ENCODE results near the gene VWC2. TPM values are rescaled to one million over a fixed set of nuclear protein-coding genes. Genes with fewer than 3 reads are reported as not detected.

Gene VWC2
- total and polyA plus RNA-seq, 2 of the 4 experiments (the other 2 are of a cell fraction): not detected

- intact Hi-C loops (cut with micrococcal nuclease) (no loop called here), dilution Hi-C loops (cut with HindIII; ENCODE audit: low sequenced_read_pairs, unreplicated experiment) (no loop called here), in situ Hi-C loops (cut with MboI; ENCODE audit: low sequenced_read_pairs) (no loop called here)
- Histone ChIP-seq H2BK120ac (ENCODE audit: low read depth, low read length) (no peak overlapping the region), H2AK9ac (replicated peaks; ENCODE audit: low read depth, low read length, poor library complexity) (no peak overlapping the region), H4K20me1 (ENCODE audit: insufficient read depth, low read length) (no peaks in the 10 kb centered on the region), H3K4me1 (ENCODE audit: control insufficient read depth, insufficient read depth, low read length) (no peaks in the 10 kb centered on the region), H3K56ac (ENCODE audit: extremely low read depth, insufficient read depth, low read length) (no peak overlapping the region), H4K91ac (ENCODE audit: insufficient read depth, low read depth, low read length) (no peak overlapping the region), H3K9ac (ENCODE audit: low read depth, low read length) (no peak overlapping the region), H3K27me3 (ENCODE audit: control insufficient read depth, insufficient read depth, low read length) (no peaks in the 10 kb centered on the region), H3K14ac (replicated peaks; ENCODE audit: low read depth, low read length) (no peak overlapping the region), H2BK20ac (ENCODE audit: low read depth, low read length) (no peak overlapping the region), H3K4me2 (ENCODE audit: low read depth, low read length) (no peak overlapping the region), H3K4me3 (ENCODE audit: insufficient read depth, low read depth, low read length) (no peak overlapping the region), H3K18ac (ENCODE audit: low read depth, low read length) (no peak overlapping the region), H2AFZ (replicated peaks; ENCODE audit: low read length, poor library complexity) (no peak overlapping the region), H2AK5ac (ENCODE audit: low read depth, low read length) (no peak overlapping the region), H2BK15ac (ENCODE audit: low read depth, low read length) (no peak overlapping the region), H4K5ac (ENCODE audit: low read depth, low read length) (no peak overlapping the region), H4K8ac (ENCODE audit: low read depth in 2 of 2, low read length in 2 of 2) (no peak overlapping the region), H3K79me1 (ENCODE audit: low read depth in 1 of 2, low read length in 2 of 2) (no peaks in the 10 kb centered on the region), H3K9me3 (ENCODE audit: control insufficient read depth, insufficient read depth, low read length) (peaks cover 6% of the 10 kb centered on the region; the same call in 1 of the 2 replicates), H3K36me3 (ENCODE audit: control insufficient read depth, insufficient read depth, low read length) (no peaks in the 10 kb centered on the region), H3K4ac (ENCODE audit: low read depth, low read length) (no peak overlapping the region), H3K23ac (ENCODE audit: low read depth, low read length) (no peak overlapping the region), H2BK5ac (ENCODE audit: low read depth, low read length, poor library complexity, severe bottlenecking) (no peak overlapping the region), H3K27ac (ENCODE audit: insufficient read depth, low read length) (no peak overlapping the region), H3K9me1 (ENCODE audit: insufficient read depth, low read length) (no peaks in the 10 kb centered on the region)
- ChIA-PET POLR2A (ENCODE audit: unreplicated experiment) (no interaction called here), CTCF (no interaction called here)
- TF ChIP-seq CEBPB (IDR thresholded peaks at IDR 0.05; ENCODE audit: low read depth, low read length) (no peak), POLR2A (IDR thresholded peaks at IDR 0.05; ENCODE audit: low read depth, low read length) (no peak), RAD21 (IDR thresholded peaks at IDR 0.05; ENCODE audit: low read length) (no peak), NFE2L2 (IDR thresholded peaks at IDR 0.05; ENCODE audit: low read depth, low read length) (no peak), MXI1 (IDR thresholded peaks at IDR 0.05; ENCODE audit: borderline replicate concordance, low read depth, low read length) (no peak), CTCF (conservative IDR thresholded peaks at IDR 0.05; ENCODE audit: low read depth, low read length) (no peak), ELK1 (IDR thresholded peaks at IDR 0.05; ENCODE audit: borderline replicate concordance, low read depth, low read length) (no peak), MAZ (IDR thresholded peaks at IDR 0.05; ENCODE audit: borderline replicate concordance, low read depth, low read length) (no peak), MAFK (IDR thresholded peaks at IDR 0.05; ENCODE audit: low read depth, low read length) (no peak), RFX5 (IDR thresholded peaks at IDR 0.05; ENCODE audit: low read depth, low read length) (no peak), CHD1 (IDR thresholded peaks at IDR 0.05; ENCODE audit: low read depth, low read length) (no peak), SMC3 (IDR thresholded peaks at IDR 0.05; ENCODE audit: low read depth, low read length) (no peak)
- no TSS peak for BruUV-seq (replicated peaks)
- DNase-seq: no peak
- no CpG with 5 or more reads among the region's 1 CpG for WGBS, 2 experiments (ENCODE audit: extremely low coverage in 2 of 2, insufficient read length in 1 of 2)
- ATAC-seq (ENCODE audit: low read depth): no peak
Measured at GRCh38 chr7:49860293-49860692, 86.9 kb downstream of the VWC2 start.

Data from IMR-90 (cell line).